AG09319 (cell line): ENCODE data around the gene BBIP1.
A peak's percentile ranks its signal among the peaks of the same experiment; 100 is the strongest.

ENCODE experiments used
- DNase-seq: peaks from one replicate; pipeline ENCODE4 v3.0.0-alpha.2; 2010; ENCODE audit warnings: low read depth; ENCODE audit errors: extremely low read depth
- CTCF ChIP-seq: IDR thresholded peaks from 2 replicates; pipeline ENCODE4 v1.5.1; 2011; ENCODE audit warnings: low read depth, mild to moderate bottlenecking, inconsistent platforms, low read length, moderate library complexity

BBIP1 gene

GRCh38 chr10:110918643-110919348 is at the start of gene BBIP1:
Gene BBIP1 (minus strand): TSS chr10:110919180. CDS start chr10:110918157, 1,023 bp downstream.
- TF ChIP-seq CTCF: no peak
- peak; percentile 100 for DNase-seq

- no peak for TF ChIP-seq CTCF
These were observed 48.7 kb upstream of the BBIP1 start for GRCh38 chr10:110967645-110968044.

GRCh38 chr10:110967009-110967630 is 48.1 kb upstream of the BBIP1 start:
- TF ChIP-seq CTCF: no peak
- DNase-seq: no peak

More at GRCh38 chr10:110967645-110968044, 48.7 kb upstream of the BBIP1 start:
- no peak for DNase-seq

- no peak for DNase-seq
- no peak for TF ChIP-seq CTCF
These were observed 47.2 kb upstream of the BBIP1 start for GRCh38 chr10:110966146-110966545.

GRCh38 chr10:110965216-110965615 is 46.2 kb upstream of the BBIP1 start:
- no peak for TF ChIP-seq CTCF
- no peak for DNase-seq

- no peak for TF ChIP-seq CTCF
- DNase-seq: no peak
These were observed 45.7 kb upstream of the BBIP1 start for GRCh38 chr10:110964681-110965080.

- no peak for DNase-seq
- TF ChIP-seq CTCF: no peak
These were observed 44.2 kb upstream of the BBIP1 start for GRCh38 chr10:110963162-110963561.
